ENCODE measurements around the gene PRR22. TPM values are rescaled to one million over a fixed set of nuclear protein-coding genes. Genes with fewer than 3 reads are reported as not detected.

PRR22 gene
- total and polyA plus RNA-seq, 9 of the 15 experiments (the other 6 are each of a cell fraction or from before 2014, with no cell fraction given) = 0.03 to 12.0 (median 2.0) TPM; not detected in 1

DNA sequence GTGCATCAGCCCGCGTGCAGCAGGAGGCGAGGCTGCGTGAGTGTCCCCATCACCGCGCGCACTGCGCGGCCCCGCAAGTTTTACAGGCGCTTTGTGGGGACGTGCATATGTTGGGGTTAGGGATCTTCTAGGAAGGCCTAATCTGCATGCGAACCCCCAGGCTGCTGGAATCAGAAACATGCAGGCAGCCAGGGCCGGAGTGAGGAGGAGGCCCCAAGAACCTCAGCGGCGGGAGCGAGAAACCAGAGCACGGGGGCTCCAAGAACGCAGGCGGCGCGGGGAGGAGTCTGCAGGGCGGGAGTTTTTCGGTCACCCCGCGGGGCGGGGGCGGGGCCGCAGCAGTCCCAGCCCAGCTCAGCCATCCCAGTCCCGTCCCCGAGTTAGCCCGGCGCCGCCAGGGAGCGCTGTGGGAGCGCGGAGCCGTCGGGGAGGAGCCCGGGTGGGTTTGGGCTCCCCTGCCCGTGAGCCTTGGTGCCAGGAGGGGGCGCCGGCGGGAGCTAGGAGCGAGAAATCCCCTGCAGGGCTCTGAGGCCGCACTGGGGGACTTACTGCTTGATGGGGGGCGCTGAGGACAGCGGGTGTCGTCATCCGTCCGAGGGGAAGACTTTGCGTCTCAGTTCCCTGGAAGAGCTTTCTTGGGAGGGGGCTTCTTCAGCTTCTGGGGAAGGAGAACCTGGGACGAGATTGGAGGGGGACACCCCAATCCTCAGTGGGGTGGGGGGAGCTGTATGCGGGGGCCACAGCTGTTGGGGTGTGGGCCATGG, 19.4 kb upstream of the PRR22 start (continued):
- TF ChIP-seq, protein P1, sequence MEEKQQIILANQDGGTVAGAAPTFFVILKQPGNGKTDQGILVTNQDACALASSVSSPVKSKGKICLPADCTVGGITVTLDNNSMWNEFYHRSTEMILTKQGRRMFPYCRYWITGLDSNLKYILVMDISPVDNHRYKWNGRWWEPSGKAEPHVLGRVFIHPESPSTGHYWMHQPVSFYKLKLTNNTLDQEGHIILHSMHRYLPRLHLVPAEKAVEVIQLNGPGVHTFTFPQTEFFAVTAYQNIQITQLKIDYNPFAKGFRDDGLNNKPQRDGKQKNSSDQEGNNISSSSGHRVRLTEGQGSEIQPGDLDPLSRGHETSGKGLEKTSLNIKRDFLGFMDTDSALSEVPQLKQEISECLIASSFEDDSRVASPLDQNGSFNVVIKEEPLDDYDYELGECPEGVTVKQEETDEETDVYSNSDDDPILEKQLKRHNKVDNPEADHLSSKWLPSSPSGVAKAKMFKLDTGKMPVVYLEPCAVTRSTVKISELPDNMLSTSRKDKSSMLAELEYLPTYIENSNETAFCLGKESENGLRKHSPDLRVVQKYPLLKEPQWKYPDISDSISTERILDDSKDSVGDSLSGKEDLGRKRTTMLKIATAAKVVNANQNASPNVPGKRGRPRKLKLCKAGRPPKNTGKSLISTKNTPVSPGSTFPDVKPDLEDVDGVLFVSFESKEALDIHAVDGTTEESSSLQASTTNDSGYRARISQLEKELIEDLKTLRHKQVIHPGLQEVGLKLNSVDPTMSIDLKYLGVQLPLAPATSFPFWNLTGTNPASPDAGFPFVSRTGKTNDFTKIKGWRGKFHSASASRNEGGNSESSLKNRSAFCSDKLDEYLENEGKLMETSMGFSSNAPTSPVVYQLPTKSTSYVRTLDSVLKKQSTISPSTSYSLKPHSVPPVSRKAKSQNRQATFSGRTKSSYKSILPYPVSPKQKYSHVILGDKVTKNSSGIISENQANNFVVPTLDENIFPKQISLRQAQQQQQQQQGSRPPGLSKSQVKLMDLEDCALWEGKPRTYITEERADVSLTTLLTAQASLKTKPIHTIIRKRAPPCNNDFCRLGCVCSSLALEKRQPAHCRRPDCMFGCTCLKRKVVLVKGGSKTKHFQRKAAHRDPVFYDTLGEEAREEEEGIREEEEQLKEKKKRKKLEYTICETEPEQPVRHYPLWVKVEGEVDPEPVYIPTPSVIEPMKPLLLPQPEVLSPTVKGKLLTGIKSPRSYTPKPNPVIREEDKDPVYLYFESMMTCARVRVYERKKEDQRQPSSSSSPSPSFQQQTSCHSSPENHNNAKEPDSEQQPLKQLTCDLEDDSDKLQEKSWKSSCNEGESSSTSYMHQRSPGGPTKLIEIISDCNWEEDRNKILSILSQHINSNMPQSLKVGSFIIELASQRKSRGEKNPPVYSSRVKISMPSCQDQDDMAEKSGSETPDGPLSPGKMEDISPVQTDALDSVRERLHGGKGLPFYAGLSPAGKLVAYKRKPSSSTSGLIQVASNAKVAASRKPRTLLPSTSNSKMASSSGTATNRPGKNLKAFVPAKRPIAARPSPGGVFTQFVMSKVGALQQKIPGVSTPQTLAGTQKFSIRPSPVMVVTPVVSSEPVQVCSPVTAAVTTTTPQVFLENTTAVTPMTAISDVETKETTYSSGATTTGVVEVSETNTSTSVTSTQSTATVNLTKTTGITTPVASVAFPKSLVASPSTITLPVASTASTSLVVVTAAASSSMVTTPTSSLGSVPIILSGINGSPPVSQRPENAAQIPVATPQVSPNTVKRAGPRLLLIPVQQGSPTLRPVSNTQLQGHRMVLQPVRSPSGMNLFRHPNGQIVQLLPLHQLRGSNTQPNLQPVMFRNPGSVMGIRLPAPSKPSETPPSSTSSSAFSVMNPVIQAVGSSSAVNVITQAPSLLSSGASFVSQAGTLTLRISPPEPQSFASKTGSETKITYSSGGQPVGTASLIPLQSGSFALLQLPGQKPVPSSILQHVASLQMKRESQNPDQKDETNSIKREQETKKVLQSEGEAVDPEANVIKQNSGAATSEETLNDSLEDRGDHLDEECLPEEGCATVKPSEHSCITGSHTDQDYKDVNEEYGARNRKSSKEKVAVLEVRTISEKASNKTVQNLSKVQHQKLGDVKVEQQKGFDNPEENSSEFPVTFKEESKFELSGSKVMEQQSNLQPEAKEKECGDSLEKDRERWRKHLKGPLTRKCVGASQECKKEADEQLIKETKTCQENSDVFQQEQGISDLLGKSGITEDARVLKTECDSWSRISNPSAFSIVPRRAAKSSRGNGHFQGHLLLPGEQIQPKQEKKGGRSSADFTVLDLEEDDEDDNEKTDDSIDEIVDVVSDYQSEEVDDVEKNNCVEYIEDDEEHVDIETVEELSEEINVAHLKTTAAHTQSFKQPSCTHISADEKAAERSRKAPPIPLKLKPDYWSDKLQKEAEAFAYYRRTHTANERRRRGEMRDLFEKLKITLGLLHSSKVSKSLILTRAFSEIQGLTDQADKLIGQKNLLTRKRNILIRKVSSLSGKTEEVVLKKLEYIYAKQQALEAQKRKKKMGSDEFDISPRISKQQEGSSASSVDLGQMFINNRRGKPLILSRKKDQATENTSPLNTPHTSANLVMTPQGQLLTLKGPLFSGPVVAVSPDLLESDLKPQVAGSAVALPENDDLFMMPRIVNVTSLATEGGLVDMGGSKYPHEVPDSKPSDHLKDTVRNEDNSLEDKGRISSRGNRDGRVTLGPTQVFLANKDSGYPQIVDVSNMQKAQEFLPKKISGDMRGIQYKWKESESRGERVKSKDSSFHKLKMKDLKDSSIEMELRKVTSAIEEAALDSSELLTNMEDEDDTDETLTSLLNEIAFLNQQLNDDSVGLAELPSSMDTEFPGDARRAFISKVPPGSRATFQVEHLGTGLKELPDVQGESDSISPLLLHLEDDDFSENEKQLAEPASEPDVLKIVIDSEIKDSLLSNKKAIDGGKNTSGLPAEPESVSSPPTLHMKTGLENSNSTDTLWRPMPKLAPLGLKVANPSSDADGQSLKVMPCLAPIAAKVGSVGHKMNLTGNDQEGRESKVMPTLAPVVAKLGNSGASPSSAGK (IDR thresholded peaks at IDR 0.05) = peak; percentile 99
- TF ChIP-seq, protein P2, sequence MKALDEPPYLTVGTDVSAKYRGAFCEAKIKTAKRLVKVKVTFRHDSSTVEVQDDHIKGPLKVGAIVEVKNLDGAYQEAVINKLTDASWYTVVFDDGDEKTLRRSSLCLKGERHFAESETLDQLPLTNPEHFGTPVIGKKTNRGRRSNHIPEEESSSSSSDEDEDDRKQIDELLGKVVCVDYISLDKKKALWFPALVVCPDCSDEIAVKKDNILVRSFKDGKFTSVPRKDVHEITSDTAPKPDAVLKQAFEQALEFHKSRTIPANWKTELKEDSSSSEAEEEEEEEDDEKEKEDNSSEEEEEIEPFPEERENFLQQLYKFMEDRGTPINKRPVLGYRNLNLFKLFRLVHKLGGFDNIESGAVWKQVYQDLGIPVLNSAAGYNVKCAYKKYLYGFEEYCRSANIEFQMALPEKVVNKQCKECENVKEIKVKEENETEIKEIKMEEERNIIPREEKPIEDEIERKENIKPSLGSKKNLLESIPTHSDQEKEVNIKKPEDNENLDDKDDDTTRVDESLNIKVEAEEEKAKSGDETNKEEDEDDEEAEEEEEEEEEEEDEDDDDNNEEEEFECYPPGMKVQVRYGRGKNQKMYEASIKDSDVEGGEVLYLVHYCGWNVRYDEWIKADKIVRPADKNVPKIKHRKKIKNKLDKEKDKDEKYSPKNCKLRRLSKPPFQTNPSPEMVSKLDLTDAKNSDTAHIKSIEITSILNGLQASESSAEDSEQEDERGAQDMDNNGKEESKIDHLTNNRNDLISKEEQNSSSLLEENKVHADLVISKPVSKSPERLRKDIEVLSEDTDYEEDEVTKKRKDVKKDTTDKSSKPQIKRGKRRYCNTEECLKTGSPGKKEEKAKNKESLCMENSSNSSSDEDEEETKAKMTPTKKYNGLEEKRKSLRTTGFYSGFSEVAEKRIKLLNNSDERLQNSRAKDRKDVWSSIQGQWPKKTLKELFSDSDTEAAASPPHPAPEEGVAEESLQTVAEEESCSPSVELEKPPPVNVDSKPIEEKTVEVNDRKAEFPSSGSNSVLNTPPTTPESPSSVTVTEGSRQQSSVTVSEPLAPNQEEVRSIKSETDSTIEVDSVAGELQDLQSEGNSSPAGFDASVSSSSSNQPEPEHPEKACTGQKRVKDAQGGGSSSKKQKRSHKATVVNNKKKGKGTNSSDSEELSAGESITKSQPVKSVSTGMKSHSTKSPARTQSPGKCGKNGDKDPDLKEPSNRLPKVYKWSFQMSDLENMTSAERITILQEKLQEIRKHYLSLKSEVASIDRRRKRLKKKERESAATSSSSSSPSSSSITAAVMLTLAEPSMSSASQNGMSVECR (CRISPR knock-in tag; IDR thresholded peaks at IDR 0.05) = peak; percentile 80
- TF ChIP-seq MAFK (IDR thresholded peaks at IDR 0.05; ENCODE audit: low read length) (no peak), CSDE1 (IDR thresholded peaks at IDR 0.05) (no peak), CCNT2 (IDR thresholded peaks at IDR 0.05; ENCODE audit: borderline replicate concordance, extremely low read depth, insufficient read length, low read depth, low read length) (peak; percentile 93), ETV5 (CRISPR knock-in tag; IDR thresholded peaks at IDR 0.05; ENCODE audit: low read depth) (peak; percentile 66; the same call in 1 of the 2 replicates)
- TF ChIP-seq, protein P3, sequence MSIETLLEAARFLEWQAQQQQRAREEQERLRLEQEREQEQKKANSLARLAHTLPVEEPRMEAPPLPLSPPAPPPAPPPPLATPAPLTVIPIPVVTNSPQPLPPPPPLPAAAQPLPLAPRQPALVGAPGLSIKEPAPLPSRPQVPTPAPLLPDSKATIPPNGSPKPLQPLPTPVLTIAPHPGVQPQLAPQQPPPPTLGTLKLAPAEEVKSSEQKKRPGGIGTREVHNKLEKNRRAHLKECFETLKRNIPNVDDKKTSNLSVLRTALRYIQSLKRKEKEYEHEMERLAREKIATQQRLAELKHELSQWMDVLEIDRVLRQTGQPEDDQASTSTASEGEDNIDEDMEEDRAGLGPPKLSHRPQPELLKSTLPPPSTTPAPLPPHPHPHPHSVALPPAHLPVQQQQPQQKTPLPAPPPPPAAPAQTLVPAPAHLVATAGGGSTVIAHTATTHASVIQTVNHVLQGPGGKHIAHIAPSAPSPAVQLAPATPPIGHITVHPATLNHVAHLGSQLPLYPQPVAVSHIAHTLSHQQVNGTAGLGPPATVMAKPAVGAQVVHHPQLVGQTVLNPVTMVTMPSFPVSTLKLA (conservative IDR thresholded peaks at IDR 0.05) = peak; percentile 92 to 93

Measured in K562 (cell line).